KMS-11 (cell line): Measurements from ENCODE around the gene GFRA4.

Experiments used
- H2AFZ ChIP-seq: fragments of 200-600 bp; sonication (generic); 2 replicates; pipeline ENCODE4 v1.6.1; 2016; ENCODE audit warnings: antibody characterized with exemption, mixed run types, low read depth
- H3K27ac ChIP-seq: fragments of 200-600 bp; sonication (generic); 2 replicates; pipeline ENCODE4 v1.6.1; 2016; ENCODE audit warnings: mild to moderate bottlenecking, mixed run types
- H3K27me3 ChIP-seq: fragments of 200-600 bp; sonication (generic); 2 replicates; pipeline ENCODE4 v1.6.1; 2017; ENCODE audit warnings: mild to moderate bottlenecking, low read depth, mixed run types, moderate library complexity; ENCODE audit not compliant: insufficient read depth
- H3K36me3 ChIP-seq: fragments of 200-600 bp; sonication (generic); 2 replicates; pipeline ENCODE4 v1.6.1; 2017; ENCODE audit warnings: mild to moderate bottlenecking, mixed run types; ENCODE audit not compliant: insufficient read depth
- H3K4me1 ChIP-seq: fragments of 200-600 bp; sonication (generic); 2 replicates; pipeline ENCODE4 v1.6.1; 2016; ENCODE audit warnings: mild to moderate bottlenecking, low read depth, mixed run types; ENCODE audit not compliant: poor library complexity, severe bottlenecking
- H3K4me2 ChIP-seq: fragments of 200-600 bp; sonication (generic); 2 replicates; pipeline ENCODE4 v1.7.0; 2016; ENCODE audit warnings: mild to moderate bottlenecking, mixed run types
- H3K4me3 ChIP-seq: fragments of 200-600 bp; sonication (generic); IDR thresholded peaks from 2 replicates; pipeline ENCODE4 v1.6.1; 2017; ENCODE audit warnings: low read depth, low read length, mixed read lengths; ENCODE audit not compliant: insufficient read depth
- H3K79me2 ChIP-seq: fragments of 200-600 bp; sonication (generic); 2 replicates; pipeline ENCODE4 v1.6.1; 2016; ENCODE audit warnings: low read depth, mixed run types; ENCODE audit not compliant: insufficient read depth
- H3K9ac ChIP-seq: fragments of 200-600 bp; sonication (generic); 2 replicates; pipeline ENCODE4 v1.6.1; 2016; ENCODE audit warnings: mild to moderate bottlenecking, mixed run types
- H4K20me1 ChIP-seq: fragments of 200-600 bp; sonication (generic); 2 replicates; pipeline ENCODE4 v1.6.1; 2016; ENCODE audit warnings: mild to moderate bottlenecking, mixed run types; ENCODE audit not compliant: insufficient read depth
- TF ChIP-seq, protein P1 (sequence below): fragments of 200-600 bp; sonication (generic); conservative IDR thresholded peaks from 2 replicates; pipeline ENCODE4 v1.6.1; 2017; ENCODE audit warnings: low read depth, mild to moderate bottlenecking, antibody characterized with exemption, low read length, moderate library complexity, mixed read lengths

The GFRA4 gene

DNA sequence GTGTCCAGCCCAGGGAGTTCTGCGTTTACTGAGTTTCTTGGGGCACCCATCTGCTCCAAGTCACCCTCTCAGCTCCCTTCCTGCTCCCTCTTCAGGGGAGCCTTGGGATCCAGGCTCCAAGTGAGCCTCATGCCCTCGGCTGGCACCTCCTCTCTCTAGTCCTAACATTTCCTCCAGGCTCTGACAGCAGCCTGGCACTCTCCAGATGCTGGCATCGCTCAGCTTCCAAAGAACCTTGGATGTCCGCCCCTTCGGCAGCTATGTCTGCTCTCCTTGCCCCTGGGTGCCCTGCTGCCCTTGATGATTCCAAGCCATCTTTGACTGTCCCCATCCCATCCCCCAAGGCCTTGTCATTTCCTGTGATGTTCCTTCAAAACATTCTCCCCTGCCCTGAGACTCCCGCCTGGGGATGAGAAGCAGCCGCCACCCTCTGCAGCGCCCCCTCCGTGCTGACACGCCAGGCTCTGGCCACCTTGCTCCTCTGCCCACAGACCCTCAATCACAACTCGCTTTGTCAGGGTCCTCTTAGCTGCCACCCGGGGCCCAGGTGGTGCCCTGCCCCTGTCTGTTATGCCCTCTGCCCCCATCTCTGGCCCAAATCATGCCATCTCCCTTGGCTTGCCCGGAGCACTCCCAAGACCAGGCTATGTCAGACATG, 6.6 kb upstream of the GFRA4 start:
- TF ChIP-seq, protein P1, sequence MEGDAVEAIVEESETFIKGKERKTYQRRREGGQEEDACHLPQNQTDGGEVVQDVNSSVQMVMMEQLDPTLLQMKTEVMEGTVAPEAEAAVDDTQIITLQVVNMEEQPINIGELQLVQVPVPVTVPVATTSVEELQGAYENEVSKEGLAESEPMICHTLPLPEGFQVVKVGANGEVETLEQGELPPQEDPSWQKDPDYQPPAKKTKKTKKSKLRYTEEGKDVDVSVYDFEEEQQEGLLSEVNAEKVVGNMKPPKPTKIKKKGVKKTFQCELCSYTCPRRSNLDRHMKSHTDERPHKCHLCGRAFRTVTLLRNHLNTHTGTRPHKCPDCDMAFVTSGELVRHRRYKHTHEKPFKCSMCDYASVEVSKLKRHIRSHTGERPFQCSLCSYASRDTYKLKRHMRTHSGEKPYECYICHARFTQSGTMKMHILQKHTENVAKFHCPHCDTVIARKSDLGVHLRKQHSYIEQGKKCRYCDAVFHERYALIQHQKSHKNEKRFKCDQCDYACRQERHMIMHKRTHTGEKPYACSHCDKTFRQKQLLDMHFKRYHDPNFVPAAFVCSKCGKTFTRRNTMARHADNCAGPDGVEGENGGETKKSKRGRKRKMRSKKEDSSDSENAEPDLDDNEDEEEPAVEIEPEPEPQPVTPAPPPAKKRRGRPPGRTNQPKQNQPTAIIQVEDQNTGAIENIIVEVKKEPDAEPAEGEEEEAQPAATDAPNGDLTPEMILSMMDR, result no peak
- H3K4me3 ChIP-seq, result no peak overlapping the region
- no peaks in the 10 kb centered on the region for H3K79me2 ChIP-seq
- H4K20me1 ChIP-seq, result no peaks in the 10 kb centered on the region
- H3K27ac ChIP-seq, result no peak overlapping the region
- no peaks in the 10 kb centered on the region for H3K4me1 ChIP-seq
- H3K27me3 ChIP-seq, result peaks cover 4% of the 10 kb centered on the region; the same call in 1 of the 2 replicates
- no peak overlapping the region for H3K9ac ChIP-seq
- no peaks in the 10 kb centered on the region for H3K36me3 ChIP-seq
- no peak overlapping the region for H3K4me2 ChIP-seq
- no peak overlapping the region for H2AFZ ChIP-seq

DNA sequence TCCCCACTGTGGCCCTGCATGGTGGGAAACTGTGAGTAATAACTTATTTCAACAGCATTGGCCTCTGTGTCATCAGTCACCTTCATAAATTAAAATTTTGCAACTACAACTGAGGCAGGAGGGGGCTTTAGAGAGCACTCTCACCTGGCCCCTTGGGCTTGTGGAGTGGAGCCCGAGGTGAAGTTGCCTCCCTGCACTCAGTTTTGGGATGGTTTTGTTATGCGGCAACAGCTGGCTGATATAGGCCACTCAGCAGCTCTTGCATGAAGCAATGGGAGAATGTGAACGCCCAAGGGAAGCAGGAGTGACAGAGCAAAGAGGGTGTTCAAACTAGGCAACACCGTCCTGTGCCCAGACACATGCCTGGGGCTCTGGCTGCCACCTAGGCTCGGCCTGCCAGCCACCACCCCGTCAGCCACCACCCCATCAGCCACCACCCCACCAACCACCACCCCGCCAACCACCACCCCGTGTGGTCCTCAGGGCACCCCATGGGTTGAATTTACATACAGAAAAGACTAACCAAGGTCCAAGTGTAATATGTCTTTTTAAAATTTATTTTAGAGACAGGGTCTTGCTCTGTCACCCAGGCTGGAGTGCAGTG, 4.3 kb upstream of the GFRA4 start:
- Histone ChIP-seq H3K9ac (no peak overlapping the region), H3K36me3 (no peaks in the 10 kb centered on the region), H3K4me3 (no peak overlapping the region), H4K20me1 (no peaks in the 10 kb centered on the region), H3K4me2 (no peak overlapping the region), H2AFZ (no peak overlapping the region), H3K27me3 (no peaks in the 10 kb centered on the region), H3K27ac (no peak overlapping the region), H3K79me2 (no peaks in the 10 kb centered on the region), H3K4me1 (no peaks in the 10 kb centered on the region)
- TF ChIP-seq, protein P1, result no peak

DNA sequence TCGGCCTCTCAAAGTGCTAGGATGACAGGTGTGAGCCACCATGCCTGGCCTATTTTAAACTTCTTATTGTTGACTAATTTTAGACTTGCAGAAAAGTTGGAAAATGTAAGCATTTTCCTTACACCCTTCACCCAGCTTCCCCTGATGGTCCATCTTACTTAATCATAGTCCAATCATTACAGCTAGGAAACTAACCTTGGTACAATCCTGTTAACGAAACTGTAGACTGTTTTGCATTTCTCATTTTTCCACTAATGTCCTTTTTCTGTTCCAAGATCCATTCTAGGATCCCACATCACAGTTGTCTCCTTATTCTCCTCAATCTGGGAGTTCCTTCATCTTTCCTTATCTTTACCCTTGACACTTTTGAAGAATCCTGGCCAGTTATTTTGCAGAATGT, 659 bp upstream of the GFRA4 start:
- H3K9ac ChIP-seq, result no peak overlapping the region
- no peak overlapping the region for H3K4me3 ChIP-seq
- no peaks in the 10 kb centered on the region for H3K36me3 ChIP-seq
- no peak overlapping the region for H3K4me2 ChIP-seq
- no peaks in the 10 kb centered on the region for H3K4me1 ChIP-seq
- H4K20me1 ChIP-seq, result no peaks in the 10 kb centered on the region
- no peaks in the 10 kb centered on the region for H3K27me3 ChIP-seq
- H3K27ac ChIP-seq, result no peak overlapping the region
- TF ChIP-seq, protein P1, result no peak
- H2AFZ ChIP-seq, result no peak overlapping the region
- no peaks in the 10 kb centered on the region for H3K79me2 ChIP-seq

DNA sequence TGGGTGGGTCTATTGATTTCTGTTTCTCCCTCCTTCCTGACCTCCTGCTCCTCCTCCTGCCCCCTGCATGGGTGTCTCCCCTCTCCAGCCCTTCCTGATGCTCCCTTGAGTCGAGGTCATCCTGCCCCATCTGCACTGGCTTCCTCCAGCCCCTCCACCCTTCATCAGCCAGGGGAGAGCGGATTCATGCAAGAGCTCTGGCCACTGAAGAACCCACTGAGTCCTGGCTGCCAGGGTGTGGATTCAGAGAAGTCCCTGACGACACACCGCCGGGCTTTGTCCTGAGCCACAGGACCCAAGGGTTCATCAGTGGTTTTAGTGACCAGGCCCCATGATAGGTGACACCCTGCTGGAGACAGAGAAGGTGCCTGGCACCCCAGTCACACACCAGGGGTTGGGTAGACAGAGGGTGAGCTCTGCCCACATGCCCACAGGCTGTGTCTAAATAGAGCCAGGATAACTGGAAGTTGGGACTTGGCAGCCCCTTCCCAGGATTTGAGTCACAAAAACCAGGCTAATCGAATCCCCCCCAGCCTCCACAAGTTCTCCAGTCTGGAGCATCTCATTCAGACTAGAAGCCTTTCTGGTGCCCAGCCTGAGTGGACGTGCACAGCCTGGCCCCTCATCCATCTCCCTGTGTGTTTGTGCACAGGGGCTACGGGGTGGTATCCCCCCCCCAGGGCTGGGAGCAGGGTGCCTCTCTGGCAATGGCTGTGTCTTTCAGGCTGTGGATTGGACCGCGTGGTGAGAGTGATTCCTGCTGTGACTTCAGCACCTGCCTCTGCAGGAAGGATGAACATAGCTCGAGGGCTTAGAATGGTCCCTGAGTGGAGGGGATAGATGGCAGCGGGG, 1.2 kb downstream of the GFRA4 start:
- H2AFZ ChIP-seq, result no peak overlapping the region
- no peaks in the 10 kb centered on the region for H4K20me1 ChIP-seq
- no peak overlapping the region for H3K4me3 ChIP-seq
- no peaks in the 10 kb centered on the region for H3K36me3 ChIP-seq
- no peaks in the 10 kb centered on the region for H3K4me1 ChIP-seq
- TF ChIP-seq, protein P1, result no peak
- H3K27me3 ChIP-seq, result no peaks in the 10 kb centered on the region
- H3K9ac ChIP-seq, result no peak overlapping the region
- no peaks in the 10 kb centered on the region for H3K79me2 ChIP-seq
- no peak overlapping the region for H3K27ac ChIP-seq
- no peak overlapping the region for H3K4me2 ChIP-seq
